ENCODE measurements around the gene EHBP1. TPM values are rescaled to one million over a fixed set of nuclear protein-coding genes. Genes with fewer than 3 reads are reported as not detected.

The EHBP1 gene
- total and polyA plus RNA-seq, 2 donors (not counting 3 experiments of a cell fraction or from before 2014, with no cell fraction given), result 8.4 to 34.8 TPM

GRCh38 chr2:62881162-62881795 lies 175.8 kb downstream of the EHBP1 start:
- Histone ChIP-seq H3K4me3 (replicated peaks in 1 of 3; ENCODE audit: insufficient read depth in 1 of 3, low read depth in 1 of 3, low read length in 3 of 3) (no peak overlapping the region), H3K9ac (replicated peaks; ENCODE audit: extremely low read depth, insufficient read depth, low read length) (no peak overlapping the region), H3K36me3 (ENCODE audit: control insufficient read depth in 2 of 2, extremely low read depth in 1 of 2, insufficient read depth in 2 of 2, low read length in 2 of 2) (no peaks in the 10 kb centered on the region), H3K79me2 (ENCODE audit: control insufficient read depth, insufficient read depth, low read length) (no peaks in the 10 kb centered on the region), H4K20me1 (replicated peaks; ENCODE audit: control insufficient read depth, extremely low read depth, insufficient read depth, low read length) (no peaks in the 10 kb centered on the region), H3K27ac (ENCODE audit: insufficient read depth, low read depth, low read length) (no peak overlapping the region), H3K9me3 (replicated peaks; ENCODE audit: control insufficient read depth, insufficient read depth, low read length) (no peaks in the 10 kb centered on the region), H3K27me3 (ENCODE audit: control insufficient read depth in 2 of 2, insufficient read depth in 2 of 2, low read length in 2 of 2) (no peaks in the 10 kb centered on the region), H3K9me1 (replicated peaks; ENCODE audit: control insufficient read depth, extremely low read depth, insufficient read depth, low read length) (no peaks in the 10 kb centered on the region), H2AFZ (ENCODE audit: low read depth, low read length) (no peak overlapping the region), H3K4me1 (ENCODE audit: control insufficient read depth, extremely low read depth, insufficient read depth, low read length) (peaks cover 14% of the 10 kb centered on the region), H3K4me2 (ENCODE audit: insufficient read depth, low read length) (no peak overlapping the region)
- intact Hi-C loops (cut with micrococcal nuclease), result no loop called here
- dilution Hi-C loops (cut with MboI; ENCODE audit: extremely low pct_ligation_motif_present, low sequenced_read_pairs), result no loop called here
- BruUV-seq (replicated peaks), result no TSS peak
- DNase-seq (ENCODE audit: low read depth, low spot score), result no peak
- TF ChIP-seq CTCF (IDR thresholded peaks at IDR 0.05; ENCODE audit: extremely low read depth in 1 of 2, insufficient read depth in 1 of 2, low read depth in 1 of 2, low read length in 2 of 2), result no peak
- FAIRE-seq, result no peak
- ChIA-PET POLR2A (no interaction called here), CTCF (interaction anchor here (0.6 kb wide), 1 partner anchor 106 kb away, joined by 3 read pairs; no protein-coding TSS in a partner anchor)

GRCh38 chr2:62883629-62884028 lies 178.1 kb downstream of the EHBP1 start:
- ChIA-PET CTCF (interaction anchor here (1.0 kb wide), 1 partner anchor 13 kb away, joined by 3 read pairs; no protein-coding TSS in a partner anchor), POLR2A (no interaction called here)
- no peak for FAIRE-seq
- TF ChIP-seq MYC (IDR thresholded peaks at IDR 0.05; ENCODE audit: low read depth, low read length), result no peak
- Histone ChIP-seq H3K9ac (replicated peaks; ENCODE audit: extremely low read depth, insufficient read depth, low read length) (no peak overlapping the region), H3K4me3 (replicated peaks in 1 of 3; ENCODE audit: insufficient read depth in 1 of 3, low read depth in 1 of 3, low read length in 3 of 3) (no peak overlapping the region), H4K20me1 (replicated peaks; ENCODE audit: control insufficient read depth, extremely low read depth, insufficient read depth, low read length) (no peaks in the 10 kb centered on the region), H2AFZ (ENCODE audit: low read depth, low read length) (no peak overlapping the region), H3K4me2 (ENCODE audit: insufficient read depth, low read length) (no peak overlapping the region), H3K9me1 (replicated peaks; ENCODE audit: control insufficient read depth, extremely low read depth, insufficient read depth, low read length) (no peaks in the 10 kb centered on the region), H3K27ac (ENCODE audit: insufficient read depth, low read depth, low read length) (no peak overlapping the region), H3K4me1 (ENCODE audit: control insufficient read depth, extremely low read depth, insufficient read depth, low read length) (peaks cover 14% of the 10 kb centered on the region), H3K9me3 (replicated peaks; ENCODE audit: control insufficient read depth, insufficient read depth, low read length) (no peaks in the 10 kb centered on the region), H3K79me2 (ENCODE audit: control insufficient read depth, insufficient read depth, low read length) (no peaks in the 10 kb centered on the region), H3K27me3 (ENCODE audit: control insufficient read depth in 2 of 2, insufficient read depth in 2 of 2, low read length in 2 of 2) (no peaks in the 10 kb centered on the region), H3K36me3 (ENCODE audit: control insufficient read depth in 2 of 2, extremely low read depth in 1 of 2, insufficient read depth in 2 of 2, low read length in 2 of 2) (no peaks in the 10 kb centered on the region)
- dilution Hi-C loops (cut with MboI; ENCODE audit: extremely low pct_ligation_motif_present, low sequenced_read_pairs) (no loop called here), intact Hi-C loops (cut with micrococcal nuclease) (loop anchor here (2.0 kb wide), 1 partner anchor 45 kb away; no protein-coding TSS in a partner anchor)
- no peak for DNase-seq (ENCODE audit: low read depth, low spot score)
- BruUV-seq (replicated peaks), result no TSS peak
